22Rv1 (cell line): ENCODE measurements around the gene MTFR2.

Experiments
- CTCF ChIP-seq: fragments of 450-650 bp; IDR thresholded peaks from 2 replicates; pipeline ENCODE4 v1.5.1; 2017; ENCODE audit warnings: mild to moderate bottlenecking
- ZFX ChIP-seq: fragments of 450-650 bp; IDR thresholded peaks from 2 replicates; pipeline ENCODE4 v1.6.1; 2017; ENCODE audit warnings: antibody characterized with exemption, borderline replicate concordance

GRCh38 chr6:136265101-136265500 is 15.0 kb upstream of the MTFR2 start:
- no peak for TF ChIP-seq CTCF
- TF ChIP-seq ZFX: no peak
